ENCODE data around the gene SLC26A3. TPM values are rescaled to one million over a fixed set of nuclear protein-coding genes. Genes with fewer than 3 reads are reported as not detected.

The SLC26A3 gene
- total and polyA plus RNA-seq, 2 experiments from 2014 or later, result not detected

GRCh38 chr7:107783648-107784047 is 19.4 kb downstream of the SLC26A3 start:
- no peak for TF ChIP-seq ZNF462 (CRISPR knock-in tag; IDR thresholded peaks at IDR 0.05)
- TF ChIP-seq ETS1 (IDR thresholded peaks at IDR 0.05), result no peak
- TF ChIP-seq NANOG (IDR thresholded peaks at IDR 0.05; ENCODE audit: borderline replicate concordance), result no peak
- no peak for TF ChIP-seq EZH2phosphoT487 (IDR thresholded peaks at IDR 0.05; ENCODE audit: unreplicated experiment)
- TF ChIP-seq ZNF114 (CRISPR knock-in tag; IDR thresholded peaks at IDR 0.05), result no peak
- TF ChIP-seq EZH2 (IDR thresholded peaks at IDR 0.05; ENCODE audit: low read depth, unreplicated experiment), result no peak
- TF ChIP-seq JUNB (IDR thresholded peaks at IDR 0.05; ENCODE audit: unreplicated experiment), result no peak
- TF ChIP-seq REST (IDR thresholded peaks at IDR 0.05; ENCODE audit: unreplicated experiment), result no peak
- TF ChIP-seq STAT1 (IDR thresholded peaks at IDR 0.05; ENCODE audit: unreplicated experiment), result no peak
- no peak for TF ChIP-seq CTCF (conservative IDR thresholded peaks at IDR 0.05; ENCODE audit: low read depth in 2 of 2)
- no peak for TF ChIP-seq POLR2AphosphoS5 (IDR thresholded peaks at IDR 0.05; ENCODE audit: low read depth)
- no peak for TF ChIP-seq ZNF331 (CRISPR knock-in tag; IDR thresholded peaks at IDR 0.05; ENCODE audit: low read depth)
- no peak for TF ChIP-seq CREB1 (CRISPR knock-in tag; IDR thresholded peaks at IDR 0.05; ENCODE audit: low read depth)
- no peak overlapping the region for H3K4me3 Mint-ChIP-seq
- Histone ChIP-seq H3K4me3 (no peak overlapping the region), H3K27ac (ENCODE audit: low read depth) (no peak overlapping the region), H3K4me2 (no peak overlapping the region), H4K20me1 (replicated peaks; ENCODE audit: insufficient read depth) (no peaks in the 10 kb centered on the region), H3K79me2 (replicated peaks; ENCODE audit: insufficient read depth) (no peaks in the 10 kb centered on the region), H3K4me1 (ENCODE audit: insufficient read depth) (peaks cover 17% of the 10 kb centered on the region), H3F3A (replicated peaks; ENCODE audit: low read depth) (no peaks in the 10 kb centered on the region), H2AFZ (no peak overlapping the region), H3K9me2 (ENCODE audit: insufficient read depth) (no peaks in the 10 kb centered on the region), H3K27me3 (ENCODE audit: insufficient read depth) (no peaks in the 10 kb centered on the region), H3K36me3 (ENCODE audit: insufficient read depth) (no peaks in the 10 kb centered on the region)
- H3K4me1 Mint-ChIP-seq, result peaks cover 28% of the 10 kb centered on the region
- no peaks in the 10 kb centered on the region for H3K36me3 Mint-ChIP-seq (ENCODE audit: low read depth)
- H3K27ac Mint-ChIP-seq, result no peak overlapping the region
- no peaks in the 10 kb centered on the region for H3K9me3 Mint-ChIP-seq
- ATAC-seq (no peak), DNase-seq (ENCODE audit: low spot score) (no peak)
- H3K27me3 Mint-ChIP-seq (ENCODE audit: insufficient read depth, low read depth, poor library complexity), result peaks cover 2% of the 10 kb centered on the region
